GM18861 (cell line): ENCODE results near the gene ARVCF.
A peak's percentile ranks its signal among the peaks of the same experiment; 100 is the strongest.

ENCODE experiments used
- ATAC-seq: cut with Tn5 transposase; IDR thresholded peaks from one replicate; pipeline ENCODE4 v1.9.1; 2021; ENCODE audit not compliant: unreplicated experiment

Gene ARVCF

DNA sequence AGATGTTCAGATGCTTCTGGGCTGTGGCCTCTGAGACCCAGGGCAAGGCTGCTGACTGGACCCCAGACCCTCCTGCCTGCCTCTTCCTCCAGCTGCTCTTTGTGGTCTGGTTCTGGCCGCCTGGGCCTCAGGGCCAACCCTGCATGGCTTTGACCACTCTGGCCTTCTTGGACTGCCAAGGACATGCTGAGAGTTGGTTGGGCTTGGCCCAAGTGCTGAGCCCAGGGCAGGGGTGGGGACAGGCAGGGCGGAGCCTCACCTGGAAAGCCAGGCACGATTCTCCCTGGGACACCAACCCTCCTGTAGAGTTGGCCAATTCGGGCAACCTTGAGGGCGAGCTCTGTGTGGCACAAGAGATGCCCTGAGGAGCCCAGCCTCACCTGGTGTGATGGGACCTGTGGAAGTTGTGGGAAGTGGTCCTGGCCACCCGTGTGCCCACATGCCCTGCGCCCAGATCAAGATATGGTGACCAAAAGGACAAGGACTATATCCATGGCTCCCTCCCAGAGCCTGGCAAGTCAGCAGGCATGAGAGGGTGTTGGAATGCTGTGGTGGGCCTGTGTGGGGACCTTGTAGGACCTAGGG lies 15.9 kb upstream of the ARVCF start:
- ATAC-seq, result no peak

DNA sequence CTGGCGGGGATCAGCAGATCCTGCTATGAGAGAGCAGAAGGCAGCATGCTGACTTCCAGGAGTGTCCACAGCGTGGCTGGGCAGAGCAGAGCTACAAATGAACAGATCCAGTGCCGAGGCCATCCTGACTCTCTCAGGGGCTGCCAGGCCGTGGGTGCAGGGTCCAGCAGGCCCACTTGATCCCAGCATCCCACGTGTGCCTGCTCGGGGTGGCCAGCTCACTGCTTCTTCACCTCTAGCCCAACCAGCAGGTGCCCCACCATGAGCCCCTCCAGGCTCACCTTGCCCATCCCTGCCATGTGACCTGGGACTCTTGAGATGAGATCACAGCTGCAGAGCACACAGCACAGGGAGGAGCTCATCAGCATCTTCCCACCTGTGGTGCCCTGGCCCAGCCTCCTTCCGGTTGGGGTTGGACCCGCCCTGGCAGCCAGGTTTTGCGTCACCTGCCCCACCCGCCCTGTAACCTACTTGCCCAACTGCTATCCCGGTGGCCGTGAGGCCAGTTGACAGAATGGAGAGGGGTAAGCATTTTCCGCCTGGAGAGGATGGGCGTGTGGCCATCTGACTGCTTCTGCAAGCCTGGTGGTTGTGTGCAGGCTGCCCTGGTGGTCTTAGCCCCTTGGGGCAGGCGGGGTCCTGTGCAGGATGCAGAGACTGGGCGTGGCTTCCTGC lies 15.2 kb upstream of the ARVCF start:
- no peak for ATAC-seq

GRCh38 chr22:20029550-20030225 lies 13.1 kb upstream of the ARVCF start:
- ATAC-seq, result no peak

GRCh38 chr22:20028855-20029549 lies 12.4 kb upstream of the ARVCF start:
- no peak for ATAC-seq

GRCh38 chr22:20027966-20028854 lies 11.6 kb upstream of the ARVCF start:
- no peak for ATAC-seq

GRCh38 chr22:20026996-20027601 lies 10.5 kb upstream of the ARVCF start:
- no peak for ATAC-seq

DNA sequence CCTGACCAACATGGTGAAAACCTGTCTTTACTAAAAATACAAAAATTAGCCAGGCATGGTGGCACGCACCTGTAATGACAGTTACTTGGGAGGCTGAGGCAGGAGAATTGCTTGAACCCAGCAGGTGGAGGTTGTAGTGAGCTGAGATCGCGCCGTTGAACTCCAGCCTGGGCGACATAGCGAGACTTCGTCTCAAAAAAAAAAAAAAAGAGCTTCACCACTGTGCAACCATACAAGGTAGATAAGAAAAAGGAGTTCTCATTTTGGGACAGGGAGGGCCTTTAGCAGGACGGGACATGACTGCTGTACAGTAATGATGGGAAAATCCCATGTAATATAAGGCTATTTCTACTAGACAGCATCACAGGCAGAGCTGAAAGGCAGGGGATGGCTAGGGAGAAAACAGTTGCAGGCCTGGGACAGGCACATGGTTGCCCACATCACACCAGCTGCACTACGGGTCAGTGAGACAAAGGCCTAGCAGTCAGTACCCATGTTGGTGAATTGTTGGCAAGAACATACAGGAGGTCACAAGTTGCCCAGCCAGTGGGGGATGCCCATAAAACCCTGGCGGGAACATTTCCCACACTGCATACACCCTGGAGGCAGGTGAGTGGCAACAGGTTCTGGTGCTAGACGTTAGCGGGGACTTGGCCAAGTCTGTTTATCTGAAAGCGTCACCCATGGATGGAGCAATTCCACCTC lies 9.7 kb upstream of the ARVCF start:
- ATAC-seq, result no peak

DNA sequence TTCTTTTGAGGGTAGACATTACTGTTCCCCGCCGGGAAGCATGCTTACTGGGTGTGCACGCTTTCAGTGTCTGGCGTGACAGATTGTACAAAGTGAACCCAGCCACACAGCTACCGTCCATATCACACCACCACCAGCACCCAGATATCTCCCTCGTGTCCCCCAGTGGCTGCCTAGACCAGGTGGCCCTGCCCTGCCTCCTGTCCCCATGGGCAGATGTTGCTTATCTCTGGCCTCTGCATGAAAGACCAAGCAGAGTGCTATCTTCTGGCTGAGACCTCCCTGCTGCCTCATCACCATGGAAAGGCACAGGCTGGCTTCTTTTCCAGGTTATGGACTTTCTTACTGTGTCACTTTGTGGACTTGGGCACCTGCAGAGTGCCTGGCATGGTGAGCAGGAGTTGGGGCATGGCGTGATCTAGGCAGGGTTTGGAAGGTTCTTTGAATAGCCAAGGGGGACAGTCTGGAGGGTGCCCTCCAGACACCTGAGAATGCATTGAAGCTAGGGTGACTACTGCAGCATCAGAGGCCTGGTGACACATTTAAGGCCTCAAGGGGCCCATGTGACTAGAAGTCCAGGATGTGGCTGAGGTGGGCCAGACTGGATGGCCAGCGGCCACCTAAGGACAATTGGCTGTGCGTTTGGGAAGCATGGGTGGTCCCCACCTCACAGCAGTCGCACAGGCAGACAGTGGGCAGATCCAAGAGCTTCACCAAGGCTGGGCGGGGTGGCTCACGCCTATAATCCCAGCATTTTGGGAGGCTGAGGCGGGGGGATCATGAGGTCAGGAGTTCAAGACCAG lies 9.0 kb upstream of the ARVCF start:
- no peak for ATAC-seq

GRCh38 chr22:20024650-20025397 lies 8.2 kb upstream of the ARVCF start:
- no peak for ATAC-seq

DNA sequence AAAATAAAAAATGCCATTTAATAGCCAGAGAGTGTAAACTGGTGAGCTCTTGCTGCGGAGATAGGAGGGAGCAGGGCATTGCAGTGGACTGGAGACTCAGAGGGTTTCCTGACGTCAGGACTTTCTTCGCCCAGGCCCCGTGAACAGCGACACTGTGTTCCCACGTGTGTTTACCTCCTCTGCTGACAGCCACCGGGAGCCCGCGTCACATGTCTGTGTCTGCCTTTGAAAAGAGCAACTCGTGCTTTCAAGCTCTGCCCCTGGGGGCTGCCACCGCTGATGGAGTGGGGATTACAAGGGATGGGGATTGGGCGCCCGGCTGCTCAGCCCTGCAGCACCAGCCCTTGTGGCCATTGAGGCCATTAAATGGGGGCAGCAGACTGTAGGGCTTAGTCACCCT lies 7.6 kb upstream of the ARVCF start:
- ATAC-seq, result no peak

- no peak for ATAC-seq
These were observed 6.5 kb upstream of the ARVCF start for GRCh38 chr22:20022978-20023613.

DNA sequence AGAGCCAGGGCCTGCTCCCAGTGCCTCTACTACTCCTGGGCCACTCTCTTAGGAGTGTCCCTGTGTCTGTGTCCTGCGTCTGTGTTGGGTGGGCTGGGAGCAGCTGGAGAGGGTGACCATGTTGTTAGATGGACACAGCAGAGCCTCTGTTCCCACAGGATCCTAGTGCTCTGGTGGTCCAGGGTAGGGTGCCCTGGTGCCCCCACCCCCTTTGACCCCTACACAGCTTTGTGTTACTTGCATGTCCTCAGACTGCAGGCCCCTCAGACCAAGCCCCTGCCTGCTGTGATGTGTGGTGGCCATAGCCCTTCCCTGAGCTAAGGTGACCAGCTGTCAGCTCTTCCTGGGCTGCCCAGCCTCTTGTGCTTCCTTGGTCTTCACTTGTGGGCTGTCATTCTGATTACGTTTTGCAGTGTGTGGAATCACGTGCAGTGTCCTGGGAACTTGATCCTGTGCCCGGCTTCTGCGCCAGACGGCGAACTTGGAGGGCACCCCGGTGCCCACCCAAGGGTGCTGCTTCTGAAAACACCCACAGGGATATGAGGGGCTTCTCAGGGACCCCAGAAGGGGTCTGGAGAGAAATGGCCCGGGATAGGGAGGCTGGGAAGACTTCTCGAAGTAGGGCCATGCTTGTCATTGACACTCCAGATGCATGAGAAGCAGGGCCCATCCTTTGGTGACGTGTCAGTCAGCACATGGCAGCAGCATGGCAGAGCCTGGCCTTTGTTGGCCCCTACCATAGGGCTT lies 5.8 kb upstream of the ARVCF start:
- ATAC-seq, result no peak

GRCh38 chr22:20021196-20022181 lies 4.9 kb upstream of the ARVCF start:
- no peak for ATAC-seq

DNA sequence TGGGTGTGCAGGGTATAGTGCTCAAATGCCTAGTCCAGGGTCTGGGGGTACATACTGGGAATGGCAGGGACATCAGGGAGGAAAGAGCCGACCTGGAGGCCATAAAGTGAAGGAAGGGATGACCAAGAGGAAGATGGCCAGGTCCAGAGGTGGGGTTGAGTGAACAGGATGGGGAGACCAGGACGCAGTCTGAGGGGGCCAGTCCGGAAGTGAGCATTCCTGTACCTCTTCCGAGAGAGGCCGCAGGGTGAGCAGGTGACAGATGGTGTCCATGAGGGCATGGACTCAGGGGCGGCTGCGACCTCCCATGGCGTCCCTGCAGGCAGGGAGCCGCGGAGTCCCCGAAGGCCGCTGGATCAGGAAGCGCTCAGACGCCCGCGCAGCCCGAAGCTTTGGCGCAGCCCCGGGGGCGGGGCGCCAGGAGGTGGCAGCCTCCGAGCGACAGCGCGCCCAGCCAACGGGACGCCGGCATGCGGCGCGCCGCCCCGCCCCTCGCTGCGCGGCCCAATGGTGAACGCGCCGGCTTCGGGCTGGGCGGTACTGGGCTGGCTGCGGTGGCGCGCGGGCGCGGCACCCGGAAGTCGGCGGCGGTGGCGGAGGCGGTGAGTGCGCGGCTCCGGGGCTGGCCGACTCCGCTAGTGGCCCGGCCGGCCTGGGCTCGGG lies 4.0 kb upstream of the ARVCF start, which contains the start of gene TANGO2:
Gene TANGO2, plus strand, starts transcription at position 578 of the 663 bp plus-strand sequence. CDS start 15,689 bp downstream, outside the sequence.
- ATAC-seq, result peak; percentile 71
